NCI-H1048 (cell line): ENCODE results near the gene ZNF516.

Experiments
- DNase-seq: peaks from one replicate; lab custom pipeline; 2025; lab: John Stamatoyannopoulos, UW

ZNF516 gene

DNA sequence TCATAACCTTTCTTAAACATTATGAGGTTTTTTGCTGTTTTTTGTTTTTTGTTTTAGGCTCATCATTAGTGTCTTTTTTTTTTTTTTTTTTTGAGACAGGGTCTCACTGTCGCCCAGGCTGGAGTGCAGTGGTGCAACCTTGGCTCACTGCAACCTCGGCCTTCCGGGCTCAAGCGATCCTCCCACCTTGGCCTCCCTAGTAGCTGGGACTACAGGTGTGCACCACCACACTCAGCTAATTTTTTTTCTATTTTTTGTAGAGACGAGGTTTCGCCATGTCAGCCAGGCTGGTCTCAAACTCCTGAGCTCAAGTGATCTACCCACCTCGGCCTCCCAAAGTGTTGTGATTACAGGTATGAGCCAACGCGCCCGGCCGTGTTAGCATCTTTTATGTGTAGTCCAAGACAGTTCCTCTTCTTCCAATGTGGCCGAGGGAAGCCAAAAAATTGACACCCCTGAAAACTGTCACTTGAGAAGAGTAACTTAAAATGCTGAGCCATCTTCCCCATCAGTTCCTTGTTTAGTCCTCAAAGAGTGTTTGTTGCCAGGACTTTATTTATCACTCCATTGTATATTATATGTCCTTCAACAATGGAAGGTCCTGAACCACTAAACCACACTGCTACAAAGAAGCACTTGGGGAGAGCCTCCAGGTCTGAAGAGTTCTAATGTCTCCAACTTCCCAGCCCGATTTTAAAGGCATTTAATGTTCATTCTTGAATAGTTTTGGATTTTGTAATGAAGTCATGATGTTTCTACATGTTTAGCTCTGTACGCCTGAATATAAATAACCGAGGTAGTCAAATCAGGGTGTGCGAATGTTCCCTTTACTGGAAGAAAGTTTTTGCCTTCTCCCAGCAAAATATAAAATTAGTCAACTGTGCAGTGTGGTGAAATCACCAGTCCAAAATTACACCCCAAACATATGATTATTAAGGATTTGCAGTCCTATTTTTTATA lies 26.4 kb downstream of the ZNF516 start:
- no peak for DNase-seq

GRCh38 chr18:76467371-76468190 lies 27.5 kb downstream of the ZNF516 start:
- no peak for DNase-seq

DNA sequence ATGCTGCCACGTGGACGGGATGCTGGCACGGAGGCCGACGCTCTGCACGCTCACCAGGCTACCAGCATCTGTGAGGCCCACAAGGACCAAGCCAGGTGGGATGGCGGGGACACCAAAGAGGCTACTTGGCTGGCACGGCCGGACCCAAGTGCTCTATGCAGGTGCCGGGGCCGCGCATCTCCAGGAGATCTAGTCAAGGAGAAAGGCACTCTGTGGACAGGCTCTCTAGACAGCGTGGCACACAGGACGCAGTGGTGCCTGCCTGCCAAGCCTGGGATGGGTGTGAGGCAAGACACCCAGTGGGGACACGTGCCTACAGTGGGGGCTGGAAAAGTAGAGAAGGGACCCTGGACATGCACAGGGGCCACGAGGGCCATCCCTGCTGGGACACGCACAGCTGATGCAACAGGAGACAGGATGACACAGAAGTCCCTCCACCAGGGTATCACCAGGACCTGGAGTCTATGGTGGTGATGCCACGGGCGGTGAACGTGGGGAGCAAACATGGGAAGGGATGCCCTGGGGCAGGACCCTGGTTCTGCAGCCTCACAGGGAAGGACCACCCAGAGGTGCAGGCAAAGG lies 28.5 kb downstream of the ZNF516 start:
- no peak for DNase-seq

DNA sequence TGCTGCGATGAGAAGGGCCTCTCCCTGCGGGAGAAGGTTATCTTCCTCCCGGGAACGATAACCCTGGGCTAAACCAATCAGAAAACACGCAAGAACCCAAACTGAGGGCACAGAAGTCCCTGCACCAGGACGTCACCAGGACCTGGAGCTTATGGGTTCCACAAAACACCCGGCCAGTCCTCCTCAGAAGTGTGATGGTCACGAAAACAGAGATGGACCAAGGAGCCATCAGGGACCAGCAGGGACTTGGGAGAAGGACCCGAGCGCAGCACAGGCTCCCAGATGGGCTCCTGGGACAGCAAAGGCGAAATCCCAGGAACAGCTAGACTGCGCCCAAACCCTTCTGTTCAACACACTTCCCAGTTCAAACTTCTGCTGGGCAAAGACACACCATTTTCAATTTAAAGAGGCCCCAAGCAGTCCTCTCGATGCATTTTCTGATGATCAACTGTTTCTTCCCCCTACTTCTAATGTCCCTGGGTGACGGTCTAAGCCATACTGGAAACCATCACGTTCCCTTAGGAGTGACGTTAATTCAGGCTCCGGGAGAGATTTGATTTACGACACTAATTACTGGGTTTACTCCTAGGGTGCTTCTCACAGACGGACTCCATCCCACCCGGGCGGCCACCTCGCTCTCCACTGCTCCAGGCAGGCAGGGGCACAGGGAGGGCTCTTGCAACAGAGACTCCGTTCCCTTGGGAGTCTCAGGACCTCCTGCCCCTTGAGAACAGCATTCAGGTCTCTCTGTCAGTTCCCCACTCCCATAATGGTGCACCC lies 29.2 kb downstream of the ZNF516 start:
- DNase-seq = no peak

- DNase-seq = no peak
Measured at GRCh38 chr18:76464281-76465259, 30.5 kb downstream of the ZNF516 start.

GRCh38 chr18:76463872-76464271 lies 31.2 kb downstream of the ZNF516 start:
- no peak for DNase-seq

DNA sequence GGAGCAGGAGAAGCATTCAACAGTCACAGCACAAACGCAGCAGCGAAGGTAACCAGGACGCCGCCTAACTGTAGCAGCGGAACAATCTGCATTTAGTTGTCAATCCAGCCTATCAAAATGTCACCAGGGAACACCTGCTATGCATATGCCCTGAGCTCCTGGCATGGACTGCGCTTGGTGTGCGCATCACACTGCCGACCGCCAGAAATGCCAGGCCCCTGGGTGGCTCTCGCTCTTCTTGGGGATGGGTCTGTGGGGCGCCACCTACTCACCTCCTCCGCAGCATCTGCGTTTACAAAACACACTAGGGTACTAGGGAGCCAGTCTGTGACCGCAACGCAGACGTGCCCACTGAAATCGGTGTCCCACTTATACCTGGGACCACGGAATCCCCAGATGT lies 31.7 kb downstream of the ZNF516 start:
- no peak for DNase-seq

DNA sequence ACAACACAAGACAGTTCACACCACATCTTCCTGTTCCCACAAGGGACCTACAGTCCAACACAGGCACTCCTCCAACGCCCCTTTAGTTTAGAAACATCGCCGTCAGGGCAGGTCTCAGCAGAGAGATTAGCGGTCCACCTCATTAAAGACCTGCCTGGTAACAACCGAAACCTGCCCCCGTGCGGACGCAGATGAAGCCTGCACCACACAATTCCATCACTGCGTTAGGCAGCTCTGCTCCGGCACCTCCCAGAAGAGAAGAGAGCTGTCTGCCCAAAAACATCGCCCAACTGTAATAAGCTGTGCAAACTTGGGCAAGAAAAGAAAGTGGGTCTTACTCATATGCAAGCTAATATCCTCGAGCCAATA lies 32.7 kb downstream of the ZNF516 start:
- DNase-seq = no peak

DNA sequence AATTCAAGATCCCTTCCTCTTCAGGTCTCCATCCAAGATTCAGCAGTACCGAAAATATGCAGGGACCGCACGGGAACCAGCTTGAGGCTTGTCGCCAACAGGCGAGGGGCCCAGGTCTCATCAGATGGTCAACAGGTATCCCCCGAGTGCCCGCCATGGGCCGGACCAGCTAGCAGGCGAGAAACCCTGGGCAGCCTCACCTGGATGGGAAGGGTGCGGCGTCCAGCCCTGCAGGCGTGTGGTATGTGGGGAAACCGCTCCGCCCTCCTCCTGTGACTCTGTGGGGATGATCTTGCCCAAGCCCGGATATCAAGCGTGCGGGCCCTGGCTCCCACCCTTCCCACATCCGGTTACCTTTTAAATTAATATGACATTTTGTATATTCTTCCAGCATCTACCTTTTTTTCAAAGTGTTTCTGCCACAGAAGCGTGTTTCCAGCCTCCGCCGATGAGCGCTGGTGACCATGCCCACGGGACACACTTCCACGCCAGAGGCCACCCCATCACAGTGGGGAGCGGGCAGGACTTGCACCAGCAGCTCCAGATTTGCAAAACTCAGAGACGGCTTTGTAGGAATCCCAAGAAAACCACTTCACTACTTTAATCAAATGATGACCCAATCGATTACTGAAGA lies 33.2 kb downstream of the ZNF516 start:
- no peak for DNase-seq

DNA sequence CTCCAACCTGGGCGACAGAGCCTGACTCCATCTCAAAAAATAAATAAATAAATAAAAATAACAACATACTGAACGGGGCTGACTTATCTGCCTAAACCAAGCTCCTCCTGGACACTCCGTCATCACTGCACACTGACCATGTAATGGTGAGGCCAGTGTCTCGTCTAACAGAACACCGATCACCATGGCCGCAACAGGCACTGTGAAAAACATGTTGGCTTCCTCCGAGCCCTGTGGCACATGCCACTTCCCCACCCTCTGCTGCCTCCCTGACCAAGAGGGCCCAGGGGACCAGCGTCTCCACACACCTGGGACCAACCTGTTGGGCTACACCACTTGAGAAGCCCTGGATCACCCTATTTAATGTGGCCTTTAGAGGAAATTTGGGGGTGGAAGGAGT lies 33.9 kb downstream of the ZNF516 start:
- DNase-seq = no peak

- DNase-seq = no peak
Measured at GRCh38 chr18:76460482-76460881, 34.6 kb downstream of the ZNF516 start.

DNA sequence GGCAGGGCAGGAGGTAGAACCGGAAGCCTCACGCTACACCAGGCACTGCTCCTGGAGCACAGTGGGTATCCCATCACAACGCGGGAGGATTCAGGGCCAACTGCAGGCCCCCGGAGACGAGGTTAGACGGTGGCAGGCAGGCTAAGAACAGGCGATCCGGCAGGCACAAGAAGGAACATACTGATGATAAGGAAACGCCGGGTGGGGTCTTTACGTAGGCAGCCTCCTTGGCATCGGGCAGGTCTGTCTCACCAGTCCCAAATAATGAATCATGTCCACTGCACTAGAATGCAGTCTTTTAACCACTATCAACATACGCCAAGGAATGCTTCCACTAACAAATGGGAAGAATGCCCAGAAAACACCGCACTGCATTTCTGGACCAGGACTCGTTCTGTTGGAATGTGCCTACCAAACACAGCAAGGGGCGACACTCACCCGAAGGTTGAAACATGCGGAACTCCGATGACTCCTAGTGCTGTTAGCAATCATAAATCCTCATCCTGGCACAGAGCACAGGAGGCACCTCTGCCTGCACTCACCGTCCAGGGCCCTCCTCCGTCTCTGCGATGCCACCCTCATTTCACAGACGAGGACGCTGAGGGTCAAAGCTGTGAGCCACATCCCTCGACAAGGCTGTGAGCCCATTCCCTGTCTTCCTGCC lies 35.2 kb downstream of the ZNF516 start:
- no peak for DNase-seq

GRCh38 chr18:76459312-76459686 lies 35.7 kb downstream of the ZNF516 start:
- DNase-seq = no peak

DNA sequence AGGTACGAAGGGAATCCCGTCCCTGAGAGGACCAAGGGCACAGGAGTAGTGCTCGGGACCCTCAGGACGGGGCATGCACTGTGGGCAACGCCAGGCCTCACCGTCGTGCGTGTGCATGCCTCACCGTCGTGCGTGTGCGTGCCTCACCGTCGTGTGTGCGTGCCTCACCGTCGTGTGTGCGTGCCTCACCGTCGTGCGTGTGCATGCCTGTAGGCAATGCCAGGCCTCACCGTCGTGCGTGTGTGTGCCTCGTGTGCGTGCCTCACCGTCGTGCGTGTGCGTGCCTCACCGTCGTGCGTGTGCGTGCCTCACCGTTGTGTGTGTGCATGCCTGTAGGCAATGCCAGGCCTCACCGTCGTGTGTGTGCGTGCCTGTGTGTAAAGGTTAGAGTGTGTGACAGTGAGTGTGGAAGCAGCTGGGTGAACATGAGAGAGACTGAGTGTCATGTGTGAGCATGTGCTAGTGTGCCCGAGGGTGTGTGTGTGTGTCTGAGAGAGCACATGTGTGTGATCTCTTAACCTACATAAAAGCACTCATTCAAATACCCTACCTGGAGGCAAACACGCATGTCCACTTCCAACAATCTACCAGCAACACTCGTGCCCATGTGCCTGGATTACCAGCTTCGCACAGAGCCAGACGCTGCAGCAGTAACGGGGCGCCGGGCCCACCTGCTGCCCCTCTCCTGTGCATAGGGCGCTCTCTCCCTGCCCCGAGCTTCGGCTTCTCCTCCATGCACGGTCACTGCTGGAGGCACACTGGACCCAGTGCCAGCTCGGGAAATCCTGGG lies 36.3 kb downstream of the ZNF516 start:
- DNase-seq = no peak

GRCh38 chr18:76457957-76458356 lies 37.1 kb downstream of the ZNF516 start:
- no peak for DNase-seq

DNA sequence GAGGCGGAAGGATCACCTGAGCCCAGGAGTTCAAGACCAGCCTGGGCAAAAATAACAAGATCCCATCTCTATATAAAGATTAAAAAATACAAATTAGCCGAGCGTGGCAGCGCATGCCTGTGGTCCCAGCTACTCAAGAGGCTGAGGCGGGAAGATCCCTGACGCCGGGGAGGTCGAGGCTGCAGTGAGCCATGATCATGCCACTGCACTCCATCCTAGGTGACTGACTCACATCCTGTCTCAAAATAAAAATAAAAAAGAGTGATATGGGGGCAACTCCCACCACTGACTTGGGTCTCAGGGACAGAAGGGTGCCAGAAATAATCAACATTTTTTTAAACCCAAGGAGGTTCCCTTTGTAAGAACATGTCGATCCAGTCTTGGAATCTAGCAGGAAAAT lies 37.6 kb downstream of the ZNF516 start:
- no peak for DNase-seq

DNA sequence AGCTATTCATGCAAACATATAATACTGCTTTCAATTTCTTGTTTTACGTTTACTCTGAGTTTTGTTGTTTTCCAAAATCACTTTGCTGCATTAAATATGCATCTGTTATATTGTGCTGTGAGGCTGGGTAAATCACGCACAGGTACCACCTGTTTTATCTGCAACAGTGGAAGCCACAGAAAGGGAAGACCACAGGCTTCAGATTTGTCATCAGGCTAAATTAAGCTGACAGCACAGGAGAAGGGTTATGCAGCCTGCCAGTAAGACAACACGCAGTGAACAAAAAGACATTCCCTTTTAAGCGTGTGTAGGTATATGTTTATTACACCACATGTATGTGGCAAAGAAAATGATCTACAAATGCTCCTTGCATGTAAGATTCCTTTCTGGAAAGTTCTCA lies 38.2 kb downstream of the ZNF516 start:
- DNase-seq = no peak

DNA sequence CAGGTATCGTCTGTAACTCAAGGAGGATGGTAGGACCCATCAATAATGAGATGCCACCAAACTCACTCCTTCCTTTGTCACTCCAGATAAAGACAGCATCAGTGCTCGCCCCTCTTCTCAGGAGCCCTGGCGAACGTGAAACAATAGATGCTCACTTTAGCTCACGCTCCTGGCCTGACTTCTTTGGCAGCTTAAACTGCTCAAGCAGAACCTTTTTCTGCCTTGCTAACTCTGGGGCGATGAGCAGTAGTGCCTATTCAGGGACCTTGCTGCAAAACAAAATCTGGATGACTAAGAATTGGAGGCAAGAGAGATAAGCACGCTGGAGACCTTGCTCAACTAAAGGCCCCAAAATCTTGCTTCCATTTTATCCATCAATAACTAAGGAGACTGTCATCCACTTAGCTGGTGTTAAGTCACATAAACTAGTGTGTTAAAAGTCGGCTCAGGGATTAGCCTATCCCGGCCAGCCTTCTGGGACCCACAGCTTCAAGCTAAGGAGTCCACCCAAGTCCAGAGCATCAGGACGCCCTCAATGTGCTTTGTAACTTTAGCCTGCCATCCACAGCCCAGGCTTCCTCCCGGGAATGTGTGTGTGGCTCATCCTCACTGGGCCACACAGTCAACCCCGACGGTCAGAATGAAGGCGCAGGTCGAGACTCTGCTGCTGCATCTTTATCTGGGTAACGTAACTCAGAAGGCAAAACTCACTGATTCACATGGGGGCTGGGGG lies 38.9 kb downstream of the ZNF516 start:
- DNase-seq = no peak
